Dedifferentiated amniotic fluid mesenchymal stem cell (primary cell): ENCODE data around the gene NXT1.
A peak's percentile ranks its signal among the peaks of the same experiment; 100 is the strongest.
"Not testable (repeated sequence)": the region's sequence is repeated elsewhere in the genome, so short reads cannot be mapped to it uniquely, and the experiment has no call there.

Experiments used
- DNase-seq: peaks from one replicate; pipeline ENCODE4 v3.0.0-alpha.2; 2016; ENCODE audit errors: extremely low spot score

The NXT1 gene

GRCh38 chr20:23331450-23332350 lies 18.9 kb upstream of the NXT1 start:
- no peak for DNase-seq

GRCh38 chr20:23332467-23332866 lies 18.1 kb upstream of the NXT1 start:
- DNase-seq, result no peak

- no peak for DNase-seq
These were observed 16.5 kb upstream of the NXT1 start for GRCh38 chr20:23334111-23334510.

GRCh38 chr20:23335521-23335920 lies 15.1 kb upstream of the NXT1 start:
- DNase-seq, result no peak

GRCh38 chr20:23336476-23336875 lies 14.1 kb upstream of the NXT1 start:
- DNase-seq, result no peak

- DNase-seq, result no peak
These were observed 13.3 kb upstream of the NXT1 start for GRCh38 chr20:23337312-23337711.

- DNase-seq, result no peak
These were observed 10.6 kb upstream of the NXT1 start for GRCh38 chr20:23339986-23340385.

- DNase-seq, result peak; percentile 56
These were observed 10.1 kb upstream of the NXT1 start for GRCh38 chr20:23340524-23340923.

GRCh38 chr20:23341073-23341472 lies 9.5 kb upstream of the NXT1 start:
- no peak for DNase-seq

GRCh38 chr20:23343590-23343989 lies 7.0 kb upstream of the NXT1 start:
- DNase-seq, result no peak

- DNase-seq, result no peak
These were observed 6.3 kb upstream of the NXT1 start for GRCh38 chr20:23344336-23344735.

- no peak for DNase-seq
These were observed 4.6 kb upstream of the NXT1 start for GRCh38 chr20:23346002-23346401.

GRCh38 chr20:23347791-23348190 lies 2.8 kb upstream of the NXT1 start:
- DNase-seq, result no peak

GRCh38 chr20:23348510-23348909 lies 2.1 kb upstream of the NXT1 start:
- DNase-seq, result not testable (repeated sequence)

GRCh38 chr20:23349338-23350195 lies 1.0 kb upstream of the NXT1 start:
- peak; percentile 65 for DNase-seq

- no peak for DNase-seq
These were observed 580 bp downstream of the NXT1 start for GRCh38 chr20:23350904-23351838.

- no peak for DNase-seq
These were observed 5.6 kb downstream of the NXT1 start for GRCh38 chr20:23356203-23356602.

GRCh38 chr20:23357767-23358562 lies 7.4 kb downstream of the NXT1 start:
- peak; percentile 99 for DNase-seq

- no peak for DNase-seq
These were observed 7.9 kb downstream of the NXT1 start for GRCh38 chr20:23358563-23358906.

- DNase-seq, result no peak
These were observed 8.5 kb downstream of the NXT1 start for GRCh38 chr20:23358923-23359593.
